ENCODE data around the gene LSM8. TPM values are rescaled to one million over a fixed set of nuclear protein-coding genes. Genes with fewer than 3 reads are reported as not detected.
A peak's percentile ranks its signal among the peaks of the same experiment; 100 is the strongest.
"Not testable (repeated sequence)": the region's sequence is repeated elsewhere in the genome, so short reads cannot be mapped to it uniquely, and the experiment has no call there.

Gene LSM8
- total RNA-seq: 10 to 100 TPM; 47.9 to 61.4 TPM
- 47.6 TPM for polyA plus RNA-seq (2013, experiment 1 of 2)
- polyA plus RNA-seq (2013, experiment 2 of 2): 45.0 TPM
- long read RNA-seq, experiment 1, transcript LSM8-201 (4 exons, 1,305 nt): major isoform, 25 of 29 reads
- long read RNA-seq, experiment 1, partial matches to known transcripts: 1 of 29 reads
- long read RNA-seq, experiment 1, other reads (novel, unspliced or antisense): 3 of 29 reads
- long read RNA-seq, experiment 2, full-length matches to known transcripts: 35 of 41 reads
- long read RNA-seq, experiment 2, partial matches to known transcripts: 6 of 41 reads
- long read RNA-seq, experiment 2, other reads (novel, unspliced or antisense): 0 of 41 reads
- long read RNA-seq, experiment 3, full-length matches to known transcripts: 69 of 75 reads
- long read RNA-seq, experiment 3, partial matches to known transcripts: 1 of 75 reads
- long read RNA-seq, experiment 3, other reads (novel, unspliced or antisense): 5 of 75 reads
- long read RNA-seq, experiment 4, full-length matches to known transcripts: 22 of 26 reads
- long read RNA-seq, experiment 4, partial matches to known transcripts: 0 of 26 reads
- long read RNA-seq, experiment 4, other reads (novel, unspliced or antisense): 4 of 26 reads

- peaks cover 35% of the 10 kb centered on the region for H3K36me3 Mint-ChIP-seq (ENCODE audit: low read depth)
- peak within 1 kb of the TSS; percentile 82 for H3K4me3 Mint-ChIP-seq
- peaks cover 39% of the 10 kb centered on the region for H3K36me3 ChIP-seq (ENCODE audit: control insufficient read depth, insufficient read depth, low read length)
- no peaks in the 10 kb centered on the region for H3K4me1 ChIP-seq (ENCODE audit: control insufficient read depth, insufficient read depth, low read length)
- peak within 1 kb of the TSS; percentile 89 for H3K9ac ChIP-seq (ENCODE audit: extremely low read depth, low read length, poor library complexity, severe bottlenecking)
- peak within 1 kb of the TSS; percentile 76 for H3K27ac ChIP-seq (ENCODE audit: low read depth, low read length)
- no peaks in the 10 kb centered on the region for H3K27me3 Mint-ChIP-seq (ENCODE audit: insufficient read depth)
- H3K27me3 ChIP-seq (ENCODE audit: control insufficient read depth, insufficient read depth, low read length, poor library complexity, severe bottlenecking): no peaks in the 10 kb centered on the region
- peak; percentile 98 for DNase-seq
- WGBS, 2 experiments (ENCODE audit: insufficient coverage in 1 of 2, insufficient read length in 1 of 2): 0% methylated on average over 29 to 62 of the region's 62 CpGs
- H3K9me3 ChIP-seq (ENCODE audit: control insufficient read depth, low read length): peaks cover 5% of the 10 kb centered on the region
- TF ChIP-seq CTCF (conservative IDR thresholded peaks at IDR 0.05): peak; percentile 17
- H3K4me3 ChIP-seq (ENCODE audit: low read length): peak within 1 kb of the TSS; percentile 96
- peak within 1 kb of the TSS; percentile 99 for H3K27ac Mint-ChIP-seq
- peaks cover 21% of the 10 kb centered on the region for H3K4me1 Mint-ChIP-seq
- no peaks in the 10 kb centered on the region for H3K9me3 Mint-ChIP-seq
These were observed at the start of gene LSM8 for GRCh38 chr7:118183786-118184564. LSM8 (plus strand) TSS chr7:118184164; CDS start chr7:118184224, 60 bp downstream.

- H3K27ac Mint-ChIP-seq; H3K4me3 ChIP-seq (ENCODE audit: low read length); H3K4me3 Mint-ChIP-seq; H3K36me3 ChIP-seq (ENCODE audit: control insufficient read depth, insufficient read depth, low read length); DNase-seq; H3K27ac ChIP-seq (ENCODE audit: low read depth, low read length); H3K27me3 ChIP-seq (ENCODE audit: control insufficient read depth, insufficient read depth, low read length, poor library complexity, severe bottlenecking); H3K27me3 Mint-ChIP-seq (ENCODE audit: insufficient read depth); H3K36me3 Mint-ChIP-seq (ENCODE audit: low read depth); H3K9me3 ChIP-seq (ENCODE audit: control insufficient read depth, low read length); H3K4me1 Mint-ChIP-seq; H3K9ac ChIP-seq (ENCODE audit: extremely low read depth, low read length, poor library complexity, severe bottlenecking); H3K4me1 ChIP-seq (ENCODE audit: control insufficient read depth, insufficient read depth, low read length): not testable (repeated sequence)
- peaks cover 11% of the 10 kb centered on the region for H3K9me3 Mint-ChIP-seq
These were observed 49.5 kb upstream of the LSM8 start for GRCh38 chr7:118134420-118134819.

- Mint-ChIP-seq H3K27me3 (ENCODE audit: insufficient read depth) (no peaks in the 10 kb centered on the region), H3K36me3 (ENCODE audit: low read depth) (no peaks in the 10 kb centered on the region), H3K27ac (no peak overlapping the region), H3K4me1 (peaks cover 4% of the 10 kb centered on the region), H3K4me3 (no peak overlapping the region), H3K9me3 (no peaks in the 10 kb centered on the region)
- TF ChIP-seq CTCF (conservative IDR thresholded peaks at IDR 0.05): no peak
- Histone ChIP-seq H3K27ac (ENCODE audit: low read depth, low read length) (no peak overlapping the region), H3K9ac (ENCODE audit: extremely low read depth, low read length, poor library complexity, severe bottlenecking) (no peak overlapping the region), H3K9me3 (ENCODE audit: control insufficient read depth, low read length) (no peaks in the 10 kb centered on the region), H3K4me3 (ENCODE audit: low read length) (no peak overlapping the region), H3K36me3 (ENCODE audit: control insufficient read depth, insufficient read depth, low read length) (no peaks in the 10 kb centered on the region), H3K27me3 (ENCODE audit: control insufficient read depth, insufficient read depth, low read length, poor library complexity, severe bottlenecking) (no peaks in the 10 kb centered on the region), H3K4me1 (ENCODE audit: control insufficient read depth, insufficient read depth, low read length) (no peaks in the 10 kb centered on the region)
- 100% methylated on average over 1 of the region's 1 CpG; no CpG with 5 or more reads in 1 of the 2 experiments for WGBS, 2 experiments (ENCODE audit: insufficient coverage in 1 of 2, insufficient read length in 1 of 2)
- no peak for DNase-seq
These were observed 43.5 kb upstream of the LSM8 start for GRCh38 chr7:118140468-118140867.
